ENCODE results near the gene MYT1.

GRCh38 chr20:64205611-64206026, 41.4 kb downstream of the MYT1 start:
- TF ChIP-seq POLR2A (IDR thresholded peaks at IDR 0.05) (no peak), CTCF (IDR thresholded peaks at IDR 0.05) (no peak)

Measured in tibial nerve (tissue), 3 donors.